PFSK-1 (cell line): ENCODE measurements around the gene CAMLG.

Experiments
- FOXP2 ChIP-seq: optimal IDR thresholded peaks from 2 replicates; pipeline ENCODE3; 2011; ENCODE audit warnings: borderline replicate concordance, control low read depth, inconsistent platforms; ENCODE audit not compliant: insufficient read depth; ENCODE audit errors: extremely low read length, extremely low read depth
- POLR2AphosphoS5 ChIP-seq: IDR thresholded peaks from 2 replicates; pipeline ENCODE4 v1.6.1; 2012; ENCODE audit warnings: low read depth, mild to moderate bottlenecking, control low read depth, low read length, moderate library complexity
- REST ChIP-seq, 2 experiments: IDR thresholded peaks; 2 replicates each; pipeline versions ENCODE4 v1.6.1 to v1.8.0; 2011 to 2012; ENCODE audit warnings: low read depth in 2 of 2, low read length in 2 of 2, control low read depth in 1 of 2, inconsistent platforms in 1 of 2, mild to moderate bottlenecking in 1 of 2, moderate library complexity in 1 of 2; ENCODE audit not compliant: insufficient read depth in 1 of 2

GRCh38 chr5:134784946-134785620, 46.7 kb downstream of the CAMLG start:
- no peak for TF ChIP-seq POLR2AphosphoS5
- TF ChIP-seq FOXP2 = no peak
- TF ChIP-seq REST (IDR thresholded peaks at IDR 0.05; ENCODE audit: insufficient read depth in 1 of 2, low read depth in 2 of 2, low read length in 2 of 2) = no peak
